ENCODE results near the gene TMEM30A.
A peak's percentile ranks its signal among the peaks of the same experiment; 100 is the strongest.

Gene TMEM30A

GRCh38 chr6:75262716-75263400, 21.7 kb downstream of the TMEM30A start:
- no peak for DNase-seq (ENCODE audit: low spot score)

- no peak for DNase-seq (ENCODE audit: low spot score)
These were observed 23.3 kb downstream of the TMEM30A start for GRCh38 chr6:75261299-75261698.

- DNase-seq (ENCODE audit: low spot score) = no peak
These were observed 27.1 kb downstream of the TMEM30A start for GRCh38 chr6:75257343-75258087.

GRCh38 chr6:75250552-75250951, 34.0 kb downstream of the TMEM30A start:
- DNase-seq (ENCODE audit: low spot score) = no peak

- no peak for DNase-seq (ENCODE audit: low spot score)
These were observed 34.8 kb downstream of the TMEM30A start for GRCh38 chr6:75249837-75250236.

- no peak for DNase-seq (ENCODE audit: low spot score)
These were observed 38.2 kb downstream of the TMEM30A start for GRCh38 chr6:75246386-75246785.

- DNase-seq (ENCODE audit: low spot score) = no peak
These were observed 40.5 kb downstream of the TMEM30A start for GRCh38 chr6:75244063-75244584.

- peak; percentile 35 for DNase-seq (ENCODE audit: low spot score)
These were observed 41.1 kb downstream of the TMEM30A start, which contains the start of gene COX7A2 for GRCh38 chr6:75243333-75244062. COX7A2 (minus strand) TSS chr6:75243801; CDS start chr6:75243734, 67 bp downstream.

GRCh38 chr6:75236630-75237029, 48.0 kb downstream of the TMEM30A start:
- DNase-seq (ENCODE audit: low spot score) = no peak

GRCh38 chr6:75235271-75235670, 49.3 kb downstream of the TMEM30A start:
- no peak for DNase-seq (ENCODE audit: low spot score)

GRCh38 chr6:75234126-75234865, 50.3 kb downstream of the TMEM30A start:
- no peak for DNase-seq (ENCODE audit: low spot score)

- DNase-seq (ENCODE audit: low spot score) = no peak
These were observed 51.4 kb downstream of the TMEM30A start for GRCh38 chr6:75233092-75233615.

- peak; percentile 25 for DNase-seq (ENCODE audit: low spot score)
These were observed 53.9 kb downstream of the TMEM30A start for GRCh38 chr6:75230484-75231325.

- no peak for DNase-seq (ENCODE audit: low spot score)
These were observed 60.2 kb downstream of the TMEM30A start for GRCh38 chr6:75224303-75224926.

GRCh38 chr6:75223428-75223827, 61.2 kb downstream of the TMEM30A start:
- DNase-seq (ENCODE audit: low spot score) = no peak

GRCh38 chr6:75222261-75222660, 62.3 kb downstream of the TMEM30A start:
- DNase-seq (ENCODE audit: low spot score) = no peak

- no peak for DNase-seq (ENCODE audit: low spot score)
These were observed 63.5 kb downstream of the TMEM30A start for GRCh38 chr6:75221116-75221515.

GRCh38 chr6:75220357-75220756, 64.2 kb downstream of the TMEM30A start:
- no peak for DNase-seq (ENCODE audit: low spot score)

GRCh38 chr6:75219263-75219662, 65.3 kb downstream of the TMEM30A start:
- no peak for DNase-seq (ENCODE audit: low spot score)

GRCh38 chr6:75217193-75217592, 67.4 kb downstream of the TMEM30A start:
- DNase-seq (ENCODE audit: low spot score) = no peak
